ENCODE measurements around the gene DICER1. TPM values are rescaled to one million over a fixed set of nuclear protein-coding genes. Genes with fewer than 3 reads are reported as not detected.

Gene DICER1
- total RNA-seq, 1 donor from 2014 or later: 134 TPM

- no peak overlapping the region for H3K27ac ChIP-seq
Observed at GRCh38 chr14:95121911-95122620, 35.3 kb downstream of the DICER1 start.

DNA sequence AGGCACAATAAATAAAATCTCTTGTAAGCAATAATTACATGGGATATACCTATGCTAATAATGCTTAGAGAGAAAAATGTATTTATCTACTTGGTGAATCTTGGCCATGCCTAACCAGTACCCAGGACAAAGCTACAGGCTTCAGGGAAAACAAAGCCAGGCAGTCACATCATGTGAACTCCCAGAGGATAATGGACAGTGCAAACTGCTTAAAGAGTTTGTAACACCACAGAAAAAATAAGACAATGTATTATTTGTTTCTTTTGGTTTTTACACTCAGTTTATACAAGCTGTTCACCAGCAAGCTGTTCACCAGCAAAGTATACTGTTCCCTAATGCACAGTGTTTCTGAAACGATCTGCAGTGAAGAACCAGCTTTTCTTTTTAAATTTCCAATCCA, 38.0 kb downstream of the DICER1 start:
- DNase-seq (ENCODE audit: low spot score in 2 of 2): no peak
- intact Hi-C loops (cut with DNase I): no loop called here
- Histone ChIP-seq H3K9me3 (no peaks in the 10 kb centered on the region), H3K27ac (no peak overlapping the region), H3K4me1 (no peaks in the 10 kb centered on the region), H3K36me3 (peaks cover 20 to 47% of the 10 kb centered on the region in 2 donors), H3K27me3 (no peaks in the 10 kb centered on the region), H3K4me3 (no peak overlapping the region)
- TF ChIP-seq, protein P1, sequence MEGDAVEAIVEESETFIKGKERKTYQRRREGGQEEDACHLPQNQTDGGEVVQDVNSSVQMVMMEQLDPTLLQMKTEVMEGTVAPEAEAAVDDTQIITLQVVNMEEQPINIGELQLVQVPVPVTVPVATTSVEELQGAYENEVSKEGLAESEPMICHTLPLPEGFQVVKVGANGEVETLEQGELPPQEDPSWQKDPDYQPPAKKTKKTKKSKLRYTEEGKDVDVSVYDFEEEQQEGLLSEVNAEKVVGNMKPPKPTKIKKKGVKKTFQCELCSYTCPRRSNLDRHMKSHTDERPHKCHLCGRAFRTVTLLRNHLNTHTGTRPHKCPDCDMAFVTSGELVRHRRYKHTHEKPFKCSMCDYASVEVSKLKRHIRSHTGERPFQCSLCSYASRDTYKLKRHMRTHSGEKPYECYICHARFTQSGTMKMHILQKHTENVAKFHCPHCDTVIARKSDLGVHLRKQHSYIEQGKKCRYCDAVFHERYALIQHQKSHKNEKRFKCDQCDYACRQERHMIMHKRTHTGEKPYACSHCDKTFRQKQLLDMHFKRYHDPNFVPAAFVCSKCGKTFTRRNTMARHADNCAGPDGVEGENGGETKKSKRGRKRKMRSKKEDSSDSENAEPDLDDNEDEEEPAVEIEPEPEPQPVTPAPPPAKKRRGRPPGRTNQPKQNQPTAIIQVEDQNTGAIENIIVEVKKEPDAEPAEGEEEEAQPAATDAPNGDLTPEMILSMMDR (IDR thresholded peaks at IDR 0.05): no peak

More at GRCh38 chr14:95121911-95122620, 35.3 kb downstream of the DICER1 start:
- Histone ChIP-seq H3K9me3 (no peaks in the 10 kb centered on the region), H3K36me3 (peaks cover 8 to 37% of the 10 kb centered on the region in 2 donors), H3K27me3 (no peaks in the 10 kb centered on the region), H3K4me1 (no peaks in the 10 kb centered on the region), H3K4me3 (no peak overlapping the region)
- intact Hi-C loops (cut with DNase I): no loop called here
- TF ChIP-seq, protein P1 (IDR thresholded peaks at IDR 0.05): no peak
- no peak for DNase-seq (ENCODE audit: low spot score in 2 of 2)

- no peak for DNase-seq (ENCODE audit: low spot score in 2 of 2)
- peaks cover 20 to 54% of the 10 kb centered on the region in 2 donors for H3K36me3 ChIP-seq
Observed at GRCh38 chr14:95117937-95118721, 39.2 kb downstream of the DICER1 start.

GRCh38 chr14:95113476-95113875, 43.9 kb downstream of the DICER1 start:
- Histone ChIP-seq H3K4me1 (no peaks in the 10 kb centered on the region), H3K4me3 (no peak overlapping the region), H3K9me3 (no peaks in the 10 kb centered on the region), H3K27me3 (no peaks in the 10 kb centered on the region), H3K27ac (no peak overlapping the region), H3K36me3 (peaks cover 38 to 81% of the 10 kb centered on the region in 2 donors)
- intact Hi-C loops (cut with DNase I): no loop called here
- TF ChIP-seq, protein P1 (IDR thresholded peaks at IDR 0.05): no peak
- DNase-seq (ENCODE audit: low spot score in 2 of 2): no peak

More at GRCh38 chr14:95117937-95118721, 39.2 kb downstream of the DICER1 start:
- TF ChIP-seq, protein P1 (IDR thresholded peaks at IDR 0.05): no peak
- Histone ChIP-seq H3K27ac (no peak overlapping the region), H3K4me3 (no peak overlapping the region), H3K27me3 (no peaks in the 10 kb centered on the region), H3K9me3 (no peaks in the 10 kb centered on the region), H3K4me1 (no peaks in the 10 kb centered on the region)
- intact Hi-C loops (cut with DNase I): no loop called here

- no peak overlapping the region for H3K4me3 ChIP-seq
- H3K36me3 ChIP-seq: peaks cover 52 to 89% of the 10 kb centered on the region in 2 donors
- H3K4me1 ChIP-seq: no peaks in the 10 kb centered on the region
- DNase-seq (ENCODE audit: low spot score in 2 of 2): no peak
- H3K27me3 ChIP-seq: no peaks in the 10 kb centered on the region
- TF ChIP-seq, protein P1 (IDR thresholded peaks at IDR 0.05): no peak
- H3K9me3 ChIP-seq: no peaks in the 10 kb centered on the region
- intact Hi-C loops (cut with DNase I): no loop called here
- H3K27ac ChIP-seq: no peak overlapping the region
Observed at GRCh38 chr14:95111507-95112164, 45.7 kb downstream of the DICER1 start.

All from ascending aorta (tissue), 2 donors.